RWPE1 (cell line): Measurements from ENCODE around the gene IGFALS.
"Not testable (repeated sequence)": the region's sequence is repeated elsewhere in the genome, so short reads cannot be mapped to it uniquely, and the experiment has no call there.

ENCODE experiments used
- CTCF ChIA-PET: fragments of 350-600 bp; sonication (Branson Sonifier 250); formaldehyde crosslinking; extraction: SDS; loops from one replicate; lab custom pipeline; 2021; lab: Yijun Ruan, JAX
- POLR2A ChIA-PET: fragments of 400-600 bp; formaldehyde crosslinking; extraction: SDS; loops from one replicate; lab custom pipeline; 2020; ENCODE audit warnings: antibody characterized with exemption; ENCODE audit not compliant: low non-redundant PET; lab: Yijun Ruan, JAX
- DNase-seq: peaks from one replicate; pipeline ENCODE4 v3.0.0; 2012; ENCODE audit warnings: low spot score
- H3K27ac ChIP-seq: fragments of 450-650 bp; 2 replicates; pipeline ENCODE4 v1.5.1; 2017
- TF ChIP-seq, protein P1 (sequence below): fragments of 450-650 bp; conservative IDR thresholded peaks from 2 replicates; pipeline ENCODE4 v1.5.1; 2017; ENCODE audit warnings: low read depth, mild to moderate bottlenecking

Gene IGFALS

DNA sequence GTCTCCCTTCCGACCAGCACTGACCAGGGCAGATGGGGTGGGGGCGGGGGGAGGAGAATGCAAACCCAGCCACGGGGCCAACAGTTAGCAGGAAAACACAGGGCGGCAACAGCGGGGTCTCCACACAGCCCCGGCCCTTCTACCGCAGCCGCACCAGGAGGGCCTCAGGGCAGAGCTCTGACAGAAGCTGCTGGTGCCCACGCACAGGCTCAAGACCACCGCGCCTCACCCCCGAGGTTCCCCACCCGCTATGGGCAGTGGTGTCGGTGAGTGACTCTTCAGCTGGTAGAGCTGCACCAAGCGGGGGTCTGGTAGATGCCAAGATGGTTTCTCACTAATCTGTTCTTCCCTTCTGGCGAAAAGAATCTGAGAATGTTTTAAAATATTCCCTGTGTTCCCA is 17.0 kb upstream of the IGFALS start:
- CTCF ChIA-PET = interaction anchor here (0.7 kb wide), 1 partner anchor 113 kb away, joined by 3 read pairs; no protein-coding TSS in a partner anchor
- no peak for DNase-seq
- POLR2A ChIA-PET = no interaction called here
- TF ChIP-seq, protein P1, sequence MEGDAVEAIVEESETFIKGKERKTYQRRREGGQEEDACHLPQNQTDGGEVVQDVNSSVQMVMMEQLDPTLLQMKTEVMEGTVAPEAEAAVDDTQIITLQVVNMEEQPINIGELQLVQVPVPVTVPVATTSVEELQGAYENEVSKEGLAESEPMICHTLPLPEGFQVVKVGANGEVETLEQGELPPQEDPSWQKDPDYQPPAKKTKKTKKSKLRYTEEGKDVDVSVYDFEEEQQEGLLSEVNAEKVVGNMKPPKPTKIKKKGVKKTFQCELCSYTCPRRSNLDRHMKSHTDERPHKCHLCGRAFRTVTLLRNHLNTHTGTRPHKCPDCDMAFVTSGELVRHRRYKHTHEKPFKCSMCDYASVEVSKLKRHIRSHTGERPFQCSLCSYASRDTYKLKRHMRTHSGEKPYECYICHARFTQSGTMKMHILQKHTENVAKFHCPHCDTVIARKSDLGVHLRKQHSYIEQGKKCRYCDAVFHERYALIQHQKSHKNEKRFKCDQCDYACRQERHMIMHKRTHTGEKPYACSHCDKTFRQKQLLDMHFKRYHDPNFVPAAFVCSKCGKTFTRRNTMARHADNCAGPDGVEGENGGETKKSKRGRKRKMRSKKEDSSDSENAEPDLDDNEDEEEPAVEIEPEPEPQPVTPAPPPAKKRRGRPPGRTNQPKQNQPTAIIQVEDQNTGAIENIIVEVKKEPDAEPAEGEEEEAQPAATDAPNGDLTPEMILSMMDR = no peak
- H3K27ac ChIP-seq = no peak overlapping the region

DNA sequence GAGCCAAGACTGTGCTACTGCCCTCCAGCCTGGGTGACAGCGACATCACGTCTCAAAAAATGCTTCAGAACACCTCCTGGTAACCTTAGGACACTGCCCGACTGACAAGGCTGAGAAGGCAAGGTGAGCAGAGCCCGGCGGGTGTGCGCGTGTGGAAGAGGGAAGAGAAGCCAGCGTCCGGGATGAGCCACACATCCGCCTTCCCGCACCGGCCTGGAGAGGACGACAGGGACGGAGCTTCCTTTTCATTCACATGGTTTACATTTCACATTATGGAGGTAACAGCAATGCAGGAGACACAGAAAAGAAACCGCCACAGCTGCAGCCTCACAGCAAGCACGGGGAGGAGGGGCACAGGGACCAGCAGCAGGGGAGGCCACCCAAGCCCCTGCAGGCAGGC is 16.6 kb upstream of the IGFALS start:
- ChIA-PET CTCF (interaction anchor here (0.7 kb wide), 1 partner anchor 113 kb away, joined by 3 read pairs; no protein-coding TSS in a partner anchor), POLR2A (no interaction called here)
- DNase-seq = no peak
- no peak overlapping the region for H3K27ac ChIP-seq
- TF ChIP-seq, protein P1 = no peak

DNA sequence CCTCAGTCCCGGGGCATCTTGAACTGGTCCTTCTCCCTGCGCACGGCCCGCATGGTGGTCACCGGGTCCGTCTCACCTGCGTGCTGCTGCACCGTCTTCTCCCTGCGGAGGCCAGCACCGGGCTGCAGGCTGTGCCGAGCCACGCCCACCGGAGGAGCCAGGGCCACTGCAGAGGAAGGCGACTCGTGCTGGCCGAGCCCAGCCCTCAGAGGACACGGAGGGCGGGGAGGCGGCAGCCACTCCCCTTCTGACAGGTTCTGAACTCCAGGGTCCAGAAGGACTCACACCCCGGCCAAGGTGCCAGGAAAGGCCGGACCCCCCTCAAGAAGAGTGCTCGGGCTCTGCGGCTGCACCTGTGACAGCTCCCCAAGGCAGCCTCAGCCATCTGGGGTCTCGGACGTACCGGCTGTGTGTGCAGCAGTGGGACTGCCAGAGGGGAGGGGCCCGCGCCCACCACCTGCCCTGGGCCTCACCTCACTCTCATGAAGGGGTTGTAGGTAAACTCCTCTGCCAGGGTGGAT is 15.8 kb upstream of the IGFALS start:
- TF ChIP-seq, protein P1 = no peak
- no peak for DNase-seq
- CTCF ChIA-PET = no interaction called here
- no peak overlapping the region for H3K27ac ChIP-seq
- POLR2A ChIA-PET = no interaction called here

- H3K27ac ChIP-seq = no peak overlapping the region
- DNase-seq = no peak
- CTCF ChIA-PET = interaction anchor here (0.6 kb wide), 1 partner anchor 1133 kb away, joined by 3 read pairs; no protein-coding TSS in a partner anchor
- POLR2A ChIA-PET = no interaction called here
- TF ChIP-seq, protein P1 = no peak
Measured at GRCh38 chr16:1808691-1809090, 15.2 kb upstream of the IGFALS start.

DNA sequence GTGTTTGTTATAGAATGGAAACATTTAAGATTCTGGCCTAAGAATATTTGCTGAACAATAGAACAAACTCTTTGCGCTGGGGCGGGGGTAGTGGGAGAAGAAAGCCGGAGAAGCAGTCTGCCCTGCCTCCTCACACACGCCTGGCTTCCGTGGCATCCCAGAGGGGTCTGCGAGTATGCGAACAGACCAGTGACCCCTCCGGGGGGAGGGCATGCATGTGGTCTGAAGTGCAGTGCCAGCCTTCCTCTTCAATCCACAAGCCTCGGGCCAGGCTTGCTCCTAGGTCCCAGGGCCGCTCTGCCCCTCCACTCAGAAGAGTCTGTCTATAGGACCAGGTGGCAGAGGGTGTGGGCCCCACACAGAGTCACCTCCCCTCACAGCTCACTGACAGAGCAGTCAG is 14.1 kb upstream of the IGFALS start:
- TF ChIP-seq, protein P1 = no peak
- H3K27ac ChIP-seq = no peak overlapping the region
- ChIA-PET CTCF (interaction anchor here (0.7 kb wide), 1 partner anchor 100 kb away, joined by 3 read pairs; no protein-coding TSS in a partner anchor), POLR2A (no interaction called here)
- no peak for DNase-seq

DNA sequence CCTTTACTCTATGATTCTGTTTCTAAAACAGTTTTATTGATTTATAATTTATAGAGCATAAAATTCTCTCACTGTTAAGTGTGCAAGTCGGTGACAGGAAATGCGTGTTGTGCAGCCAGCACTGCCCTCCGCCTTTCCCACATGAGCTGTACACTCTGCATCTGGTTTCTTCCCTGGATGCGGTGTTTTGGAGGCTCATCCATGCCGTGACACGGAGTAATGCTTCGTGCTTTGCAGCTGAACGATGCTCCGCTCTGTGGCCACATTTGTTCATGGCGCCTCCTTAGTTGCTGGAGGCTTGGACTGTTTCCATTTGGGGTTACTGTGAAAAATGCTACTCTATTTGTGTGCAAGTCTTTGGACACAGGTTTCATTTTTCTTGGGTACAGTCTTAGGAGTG is 7.2 kb upstream of the IGFALS start:
- H3K27ac ChIP-seq = no peak overlapping the region
- CTCF ChIA-PET = interaction anchor here (0.6 kb wide), 1 partner anchor 470 kb away, joined by 3 read pairs; no protein-coding TSS in a partner anchor
- TF ChIP-seq, protein P1 = no peak
- POLR2A ChIA-PET = no interaction called here
- DNase-seq = no peak

DNA sequence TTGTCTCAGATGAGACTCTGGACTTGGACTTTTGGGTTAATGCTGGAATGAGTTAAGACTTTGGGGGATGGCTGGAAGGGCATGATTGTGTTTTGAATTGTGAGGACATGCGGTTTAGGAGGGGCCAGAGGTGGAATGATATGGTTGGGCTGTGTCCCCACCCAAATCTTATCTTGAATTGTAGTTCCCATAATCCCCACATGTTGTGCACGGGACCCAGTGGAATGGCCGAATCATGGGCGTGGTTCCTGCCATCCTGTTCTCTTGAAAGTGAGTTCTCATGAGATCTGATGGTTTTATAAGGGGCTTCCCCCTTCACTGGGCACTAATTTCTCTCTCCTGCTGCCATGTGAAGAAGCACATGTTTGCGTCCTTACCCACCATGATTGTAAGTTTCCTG is 5.8 kb upstream of the IGFALS start:
- H3K27ac ChIP-seq, POLR2A ChIA-PET, CTCF ChIA-PET, DNase-seq: not testable (repeated sequence)
